Effector memory CD4-positive, alpha-beta T cell (primary cell): ENCODE results near the gene ZNF335.
"Not testable (repeated sequence)": the region's sequence is repeated elsewhere in the genome, so short reads cannot be mapped to it uniquely, and the experiment has no call there.

ENCODE experiments used
- DNase-seq, 3 donors: peaks; one replicate each; pipeline ENCODE4 v3.0.0-alpha.2; 2020
- H3K27ac ChIP-seq: 2 replicates; pipeline ENCODE4 v1.7.0; 2013; ENCODE audit warnings: mild to moderate bottlenecking, low read length, moderate library complexity; ENCODE audit not compliant: insufficient read depth, poor library complexity, severe bottlenecking
- H3K27me3 ChIP-seq: replicated peaks from 2 replicates; pipeline ENCODE4 v1.7.0; 2013; ENCODE audit warnings: mild to moderate bottlenecking, low read length; ENCODE audit not compliant: insufficient read depth, control insufficient read depth, poor library complexity, severe bottlenecking
- H3K36me3 ChIP-seq: 2 replicates; pipeline ENCODE4 v1.7.0; 2013; ENCODE audit warnings: mild to moderate bottlenecking, low read length, moderate library complexity; ENCODE audit not compliant: control insufficient read depth, insufficient read depth
- H3K4me1 ChIP-seq: 2 replicates; pipeline ENCODE4 v1.7.0; 2013; ENCODE audit warnings: low read length, mild to moderate bottlenecking; ENCODE audit not compliant: control insufficient read depth, insufficient read depth, poor library complexity, severe bottlenecking
- H3K4me3 ChIP-seq: 2 replicates; pipeline ENCODE4 v1.7.0; 2013; ENCODE audit warnings: low read length, low read depth, mild to moderate bottlenecking; ENCODE audit not compliant: insufficient read depth, poor library complexity, severe bottlenecking
- H3K9me3 ChIP-seq: 2 replicates; pipeline ENCODE4 v1.7.0; 2013; ENCODE audit warnings: mild to moderate bottlenecking, low read length, moderate library complexity; ENCODE audit not compliant: control insufficient read depth

ZNF335 gene

GRCh38 chr20:45964006-45964400 is 8.0 kb downstream of the ZNF335 start:
- H3K27ac ChIP-seq, result no peak overlapping the region
- no peak for DNase-seq
- H3K4me3 ChIP-seq, result no peak overlapping the region
- no peaks in the 10 kb centered on the region for H3K9me3 ChIP-seq
- peaks cover 91% of the 10 kb centered on the region for H3K36me3 ChIP-seq
- no peaks in the 10 kb centered on the region for H3K4me1 ChIP-seq
- H3K27me3 ChIP-seq, result no peaks in the 10 kb centered on the region

GRCh38 chr20:45963059-45964005 is 8.7 kb downstream of the ZNF335 start:
- Histone ChIP-seq H3K36me3 (peaks cover 91% of the 10 kb centered on the region), H3K27ac (no peak overlapping the region), H3K27me3 (no peaks in the 10 kb centered on the region), H3K4me3 (no peak overlapping the region), H3K9me3 (no peaks in the 10 kb centered on the region), H3K4me1 (no peaks in the 10 kb centered on the region)
- DNase-seq, result no peak

- Histone ChIP-seq H3K27me3 (no peaks in the 10 kb centered on the region), H3K27ac (no peak overlapping the region), H3K9me3 (no peaks in the 10 kb centered on the region), H3K4me1 (no peaks in the 10 kb centered on the region), H3K36me3 (peaks cover 91% of the 10 kb centered on the region), H3K4me3 (no peak overlapping the region)
- no peak for DNase-seq
Measured at GRCh38 chr20:45962031-45962755, 9.8 kb downstream of the ZNF335 start.

- no peak for DNase-seq
- Histone ChIP-seq H3K27me3 (no peaks in the 10 kb centered on the region), H3K4me1 (no peaks in the 10 kb centered on the region), H3K36me3 (peaks cover 84% of the 10 kb centered on the region), H3K27ac (no peak overlapping the region), H3K4me3 (no peak overlapping the region), H3K9me3 (no peaks in the 10 kb centered on the region)
Measured at GRCh38 chr20:45959956-45960630, 11.9 kb downstream of the ZNF335 start.

- DNase-seq, result no peak
- no peaks in the 10 kb centered on the region for H3K27me3 ChIP-seq
- H3K4me1 ChIP-seq, result no peaks in the 10 kb centered on the region
- no peaks in the 10 kb centered on the region for H3K9me3 ChIP-seq
- H3K36me3 ChIP-seq, result peaks cover 75% of the 10 kb centered on the region
- no peak overlapping the region for H3K27ac ChIP-seq
- no peak overlapping the region for H3K4me3 ChIP-seq
Measured at GRCh38 chr20:45959126-45959525, 12.9 kb downstream of the ZNF335 start.

GRCh38 chr20:45958593-45958992 is 13.4 kb downstream of the ZNF335 start:
- Histone ChIP-seq H3K27me3 (no peaks in the 10 kb centered on the region), H3K36me3 (peaks cover 70% of the 10 kb centered on the region), H3K4me1 (no peaks in the 10 kb centered on the region), H3K27ac (no peak overlapping the region), H3K4me3 (no peak overlapping the region), H3K9me3 (no peaks in the 10 kb centered on the region)
- no peak for DNase-seq

- Histone ChIP-seq H3K4me3 (no peak overlapping the region), H3K9me3 (no peaks in the 10 kb centered on the region), H3K36me3 (peaks cover 66% of the 10 kb centered on the region), H3K4me1 (no peaks in the 10 kb centered on the region), H3K27me3 (no peaks in the 10 kb centered on the region), H3K27ac (no peak overlapping the region)
- no peak for DNase-seq
Measured at GRCh38 chr20:45957021-45957941, 14.7 kb downstream of the ZNF335 start.

GRCh38 chr20:45956326-45956725 is 15.7 kb downstream of the ZNF335 start:
- H3K27me3 ChIP-seq, H3K9me3 ChIP-seq, DNase-seq, H3K27ac ChIP-seq, H3K4me3 ChIP-seq, H3K4me1 ChIP-seq: not testable (repeated sequence)
- peaks cover 66% of the 10 kb centered on the region for H3K36me3 ChIP-seq

- Histone ChIP-seq H3K36me3 (peaks cover 63% of the 10 kb centered on the region), H3K9me3 (no peaks in the 10 kb centered on the region), H3K27me3 (no peaks in the 10 kb centered on the region), H3K27ac (no peak overlapping the region), H3K4me3 (no peak overlapping the region), H3K4me1 (no peaks in the 10 kb centered on the region)
- DNase-seq, result no peak
Measured at GRCh38 chr20:45953672-45954071, 18.3 kb downstream of the ZNF335 start.
